ENCODE data around the gene RAD17. TPM values are rescaled to one million over a fixed set of nuclear protein-coding genes. Genes with fewer than 3 reads are reported as not detected.

The RAD17 gene
- total and polyA plus RNA-seq, 2 of the 8 experiments (the other 6 are each of a cell fraction or from before 2014, with no cell fraction given), result 12.9 to 28.1 TPM

DNA sequence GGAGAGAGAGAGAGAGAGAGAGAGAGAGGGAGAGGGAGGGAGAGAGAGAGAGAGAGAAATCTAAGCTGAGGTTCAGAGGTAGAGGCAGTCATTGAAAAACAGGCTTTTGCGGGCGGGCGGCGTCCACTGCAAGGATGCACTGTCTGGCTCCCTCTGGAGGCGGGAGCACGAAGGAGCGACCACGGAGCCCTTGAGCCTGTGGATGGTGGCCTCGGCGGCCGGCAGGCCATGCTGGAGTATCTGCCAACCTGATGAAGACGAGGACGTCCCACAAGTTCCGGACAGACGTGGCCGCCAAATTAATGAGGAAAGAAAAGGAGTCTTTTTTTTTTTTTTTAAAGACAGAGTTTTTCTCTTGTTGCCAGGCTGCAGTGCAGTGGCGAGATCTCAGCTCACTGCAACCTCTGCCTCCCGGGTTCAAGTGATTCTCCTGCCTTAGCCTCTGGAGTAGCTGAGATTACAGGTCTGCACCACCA lies 34.8 kb upstream of the RAD17 start (continued):
- TF ChIP-seq, protein P1, sequence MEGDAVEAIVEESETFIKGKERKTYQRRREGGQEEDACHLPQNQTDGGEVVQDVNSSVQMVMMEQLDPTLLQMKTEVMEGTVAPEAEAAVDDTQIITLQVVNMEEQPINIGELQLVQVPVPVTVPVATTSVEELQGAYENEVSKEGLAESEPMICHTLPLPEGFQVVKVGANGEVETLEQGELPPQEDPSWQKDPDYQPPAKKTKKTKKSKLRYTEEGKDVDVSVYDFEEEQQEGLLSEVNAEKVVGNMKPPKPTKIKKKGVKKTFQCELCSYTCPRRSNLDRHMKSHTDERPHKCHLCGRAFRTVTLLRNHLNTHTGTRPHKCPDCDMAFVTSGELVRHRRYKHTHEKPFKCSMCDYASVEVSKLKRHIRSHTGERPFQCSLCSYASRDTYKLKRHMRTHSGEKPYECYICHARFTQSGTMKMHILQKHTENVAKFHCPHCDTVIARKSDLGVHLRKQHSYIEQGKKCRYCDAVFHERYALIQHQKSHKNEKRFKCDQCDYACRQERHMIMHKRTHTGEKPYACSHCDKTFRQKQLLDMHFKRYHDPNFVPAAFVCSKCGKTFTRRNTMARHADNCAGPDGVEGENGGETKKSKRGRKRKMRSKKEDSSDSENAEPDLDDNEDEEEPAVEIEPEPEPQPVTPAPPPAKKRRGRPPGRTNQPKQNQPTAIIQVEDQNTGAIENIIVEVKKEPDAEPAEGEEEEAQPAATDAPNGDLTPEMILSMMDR (IDR thresholded peaks at IDR 0.05; ENCODE audit: control extremely low read depth in 1 of 3, insufficient read depth in 1 of 3, low read depth in 1 of 3, low read length in 3 of 3), result peak; percentile 83 to 87 (median 85)
- TF ChIP-seq CBX5 (IDR thresholded peaks at IDR 0.05; ENCODE audit: low read depth, low read length), result no peak
- TF ChIP-seq, protein P2, sequence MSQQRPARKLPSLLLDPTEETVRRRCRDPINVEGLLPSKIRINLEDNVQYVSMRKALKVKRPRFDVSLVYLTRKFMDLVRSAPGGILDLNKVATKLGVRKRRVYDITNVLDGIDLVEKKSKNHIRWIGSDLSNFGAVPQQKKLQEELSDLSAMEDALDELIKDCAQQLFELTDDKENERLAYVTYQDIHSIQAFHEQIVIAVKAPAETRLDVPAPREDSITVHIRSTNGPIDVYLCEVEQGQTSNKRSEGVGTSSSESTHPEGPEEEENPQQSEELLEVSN (IDR thresholded peaks at IDR 0.05), result peak; percentile 65
- TF ChIP-seq, protein P3, sequence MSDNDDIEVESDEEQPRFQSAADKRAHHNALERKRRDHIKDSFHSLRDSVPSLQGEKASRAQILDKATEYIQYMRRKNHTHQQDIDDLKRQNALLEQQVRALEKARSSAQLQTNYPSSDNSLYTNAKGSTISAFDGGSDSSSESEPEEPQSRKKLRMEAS (IDR thresholded peaks at IDR 0.05), result peak; percentile 83
- TF ChIP-seq RAD21 (IDR thresholded peaks at IDR 0.05 in 1 of 2, conservative IDR thresholded peaks at IDR 0.05 in 1 of 2; ENCODE audit: low read depth in 2 of 2, low read length in 2 of 2), result peak; percentile 77
